Fibroblast of upper back skin (primary cell): Measurements from ENCODE around the gene SUSD6.
A peak's percentile ranks its signal among the peaks of the same experiment; 100 is the strongest.
"Not testable (repeated sequence)": the region's sequence is repeated elsewhere in the genome, so short reads cannot be mapped to it uniquely, and the experiment has no call there.

ENCODE experiments used
- DNase-seq: peaks from one replicate; pipeline ENCODE4 v3.0.0-alpha.2; 2013

Gene SUSD6

GRCh38 chr14:69699243-69699642 lies 87.8 kb downstream of the SUSD6 start:
- not testable (repeated sequence) for DNase-seq

GRCh38 chr14:69699748-69700303 lies 88.4 kb downstream of the SUSD6 start:
- no peak for DNase-seq

DNA sequence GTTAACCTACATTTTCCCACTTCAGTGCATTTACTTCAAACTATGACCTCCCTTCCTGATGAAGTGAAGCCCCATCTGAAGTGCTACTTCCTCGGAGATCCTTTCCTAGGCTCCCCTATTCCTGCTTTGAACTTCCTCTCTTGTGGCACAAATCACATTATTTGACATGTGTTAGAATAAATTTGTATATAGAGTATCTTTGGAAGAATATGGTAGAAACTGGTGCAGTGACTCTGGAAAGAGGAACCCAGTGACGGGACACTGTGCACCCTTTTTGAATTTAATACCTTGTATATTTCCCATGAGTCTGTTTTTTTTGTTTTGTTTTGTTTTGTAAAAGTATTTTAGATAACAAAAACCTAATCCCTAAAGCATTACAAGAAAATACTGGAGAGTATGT lies 89.2 kb downstream of the SUSD6 start:
- DNase-seq = no peak

GRCh38 chr14:69701291-69701690 lies 89.9 kb downstream of the SUSD6 start:
- DNase-seq = no peak

GRCh38 chr14:69701857-69702256 lies 90.5 kb downstream of the SUSD6 start:
- DNase-seq = no peak

GRCh38 chr14:69703047-69704039 lies 91.9 kb downstream of the SUSD6 start:
- DNase-seq = no peak

- no peak for DNase-seq
Measured at GRCh38 chr14:69704319-69704718, 92.9 kb downstream of the SUSD6 start.

GRCh38 chr14:69705706-69706105 lies 94.3 kb downstream of the SUSD6 start:
- no peak for DNase-seq

DNA sequence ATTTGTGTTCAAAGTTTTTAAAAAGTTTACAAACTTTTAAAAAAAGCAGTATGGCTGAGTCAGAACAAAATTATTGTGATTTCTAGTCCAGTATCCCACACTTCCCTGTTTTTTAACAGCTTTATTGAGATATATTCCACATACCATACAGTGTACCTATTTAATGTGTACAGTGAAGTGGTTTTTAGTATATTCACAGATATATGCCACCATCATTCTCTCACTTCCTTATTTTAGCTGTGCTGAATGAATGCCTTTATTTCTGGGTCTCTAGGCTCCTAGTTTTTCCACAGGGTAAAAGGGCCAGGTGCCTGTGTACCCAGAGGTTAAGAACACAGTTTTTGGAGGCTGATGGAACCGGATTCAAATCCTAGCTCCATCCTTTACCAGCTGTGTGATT lies 96.7 kb downstream of the SUSD6 start:
- no peak for DNase-seq

- no peak for DNase-seq
Measured at GRCh38 chr14:69708586-69709560, 97.5 kb downstream of the SUSD6 start.

GRCh38 chr14:69710378-69710777 lies 99.0 kb downstream of the SUSD6 start:
- DNase-seq = no peak

GRCh38 chr14:69711065-69711464 lies 99.7 kb downstream of the SUSD6 start:
- DNase-seq = peak; percentile 38

GRCh38 chr14:69711477-69711876 lies 100.1 kb downstream of the SUSD6 start:
- no peak for DNase-seq

DNA sequence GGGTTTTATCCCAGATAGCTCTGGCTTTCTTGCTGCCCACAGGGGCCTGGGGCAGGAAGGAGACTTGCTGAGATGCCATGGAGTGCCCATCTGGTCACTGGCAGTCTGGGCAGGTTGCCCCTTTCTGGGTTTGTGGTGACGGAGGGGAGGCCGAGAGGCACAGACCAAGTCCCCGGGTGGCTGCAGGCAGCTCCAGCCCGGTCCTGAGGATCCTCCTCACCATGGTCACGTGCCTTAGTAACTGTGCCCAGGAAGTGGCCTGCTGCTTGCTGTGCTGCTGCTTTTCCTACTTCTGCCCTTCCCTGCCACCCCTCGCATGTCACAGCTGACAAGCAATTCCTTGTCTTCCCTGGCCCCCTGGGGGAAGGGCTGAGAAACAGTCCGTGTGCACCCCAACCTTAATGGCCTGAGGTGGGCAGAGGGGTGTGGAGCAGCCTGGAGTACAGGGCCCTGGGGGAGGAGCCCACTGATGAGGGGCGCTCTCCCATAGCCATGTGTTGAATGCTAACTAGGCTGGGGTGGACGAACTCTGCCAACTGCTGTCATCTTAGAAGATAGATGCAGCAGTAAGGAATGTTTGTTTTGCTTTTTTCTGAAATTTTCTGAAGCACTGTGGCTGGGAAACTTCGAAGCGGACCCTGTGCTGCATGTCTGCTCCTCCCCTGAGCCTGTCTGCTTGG lies 100.6 kb downstream of the SUSD6 start:
- peak; percentile 47 for DNase-seq

- no peak for DNase-seq
Measured at GRCh38 chr14:69712599-69713088, 101.2 kb downstream of the SUSD6 start.

DNA sequence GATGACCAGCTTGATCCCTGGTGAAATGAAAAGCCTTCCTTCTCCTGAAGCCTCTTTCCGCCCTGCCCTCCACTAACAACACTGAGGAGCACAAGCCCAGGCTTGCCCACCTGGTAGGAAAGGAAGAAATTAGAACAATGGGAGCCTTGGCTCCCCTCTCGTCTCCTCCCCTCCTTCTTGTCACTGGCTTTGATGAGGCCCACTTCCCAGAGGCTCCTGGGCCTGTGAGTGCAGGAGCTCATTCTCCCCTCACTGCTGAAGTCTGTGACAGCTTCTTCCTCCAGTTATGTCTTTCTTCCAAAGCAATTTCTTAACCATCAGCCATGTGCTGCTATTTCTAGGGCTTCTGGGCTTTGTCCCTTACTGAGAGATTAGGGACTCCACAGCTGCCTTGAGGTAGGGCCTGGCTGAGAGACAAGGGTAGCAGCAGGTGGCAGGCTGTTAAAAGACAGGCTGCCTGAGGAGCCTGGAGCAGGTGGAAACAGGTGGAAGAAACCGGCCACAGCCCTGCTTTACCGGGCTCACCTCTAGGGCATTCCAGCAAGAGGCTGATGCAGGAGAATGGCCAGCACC lies 101.9 kb downstream of the SUSD6 start:
- no peak for DNase-seq

DNA sequence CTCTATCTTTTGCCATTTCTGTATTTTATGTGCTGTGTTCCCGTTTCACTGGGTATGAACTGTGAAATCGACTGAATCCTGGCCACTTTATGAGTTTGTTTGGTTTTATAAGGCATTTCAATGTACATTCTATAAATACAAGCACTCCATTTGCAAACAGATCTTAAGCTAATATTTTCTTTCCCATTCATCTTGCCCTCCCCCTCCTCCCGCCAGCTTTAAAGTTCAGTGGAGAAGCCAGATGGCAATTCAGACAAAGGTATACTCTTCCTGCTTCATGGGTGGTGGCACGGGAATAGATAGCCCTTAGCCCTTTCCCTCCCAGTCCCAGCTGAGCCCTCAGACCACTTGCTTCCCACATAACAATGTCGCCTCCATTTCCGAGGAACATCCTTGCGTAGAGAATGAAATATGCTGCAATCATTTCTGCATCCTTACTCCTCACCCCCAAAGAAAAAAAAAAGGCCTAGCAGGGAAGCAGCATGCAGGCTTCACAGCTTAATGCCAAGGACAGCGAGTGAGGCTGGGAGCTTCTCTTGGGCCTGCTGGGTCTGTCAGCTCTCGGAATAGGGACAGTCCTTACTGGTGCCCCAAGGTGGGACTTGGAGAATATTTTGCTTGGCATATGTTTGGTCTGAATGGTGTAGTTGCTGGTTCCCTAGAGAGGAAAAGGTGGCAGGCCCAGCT lies 102.7 kb downstream of the SUSD6 start:
- DNase-seq = no peak

- DNase-seq = peak; percentile 78
Measured at GRCh38 chr14:69715725-69716477, 104.5 kb downstream of the SUSD6 start.

- peak; percentile 85 for DNase-seq
Measured at GRCh38 chr14:69716478-69717187, 105.2 kb downstream of the SUSD6 start.

DNA sequence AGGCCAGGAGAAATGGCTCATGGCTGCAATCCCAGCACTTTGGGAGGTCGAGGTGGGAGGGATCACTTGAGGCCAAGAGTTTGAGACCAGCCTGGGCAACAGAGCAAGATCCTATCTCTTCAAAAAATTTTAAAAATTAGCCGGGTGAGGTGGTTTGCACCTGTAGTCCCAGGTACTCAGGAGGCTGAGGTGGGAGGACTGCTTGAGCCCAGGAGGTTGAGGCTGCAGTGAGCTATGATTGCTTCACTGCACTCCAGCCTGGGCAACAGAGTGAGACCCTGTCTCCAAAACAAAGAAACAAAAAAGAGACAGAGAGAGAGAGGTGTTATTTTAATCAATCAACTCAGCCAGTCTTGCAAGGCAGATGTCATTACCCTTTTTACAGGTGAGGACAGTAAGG lies 107.2 kb downstream of the SUSD6 start:
- not testable (repeated sequence) for DNase-seq
